ENCODE measurements around the gene ARHGEF4.
"Not testable (repeated sequence)": the region's sequence is repeated elsewhere in the genome, so short reads cannot be mapped to it uniquely, and the experiment has no call there.

ARHGEF4 gene

GRCh38 chr2:130887643-130888042 lies 50.9 kb downstream of the ARHGEF4 start:
- DNase-seq: no peak

- DNase-seq: no peak
Observed at GRCh38 chr2:130890941-130891669, 54.4 kb downstream of the ARHGEF4 start.

- DNase-seq: no peak
Observed at GRCh38 chr2:130891966-130892365, 55.3 kb downstream of the ARHGEF4 start.

GRCh38 chr2:130892793-130893785 lies 56.4 kb downstream of the ARHGEF4 start:
- no peak for DNase-seq

- no peak for DNase-seq
Observed at GRCh38 chr2:130894326-130894942, 57.7 kb downstream of the ARHGEF4 start.

GRCh38 chr2:130896813-130897212 lies 60.1 kb downstream of the ARHGEF4 start:
- no peak for DNase-seq

GRCh38 chr2:130898553-130898952 lies 61.8 kb downstream of the ARHGEF4 start:
- no peak for DNase-seq

- DNase-seq: no peak
Observed at GRCh38 chr2:130899306-130899705, 62.6 kb downstream of the ARHGEF4 start.

GRCh38 chr2:130901061-130901460 lies 64.3 kb downstream of the ARHGEF4 start:
- DNase-seq: no peak

- DNase-seq: not testable (repeated sequence)
Observed at GRCh38 chr2:130901626-130902025, 64.9 kb downstream of the ARHGEF4 start.

- no peak for DNase-seq
Observed at GRCh38 chr2:130908832-130909231, 72.1 kb downstream of the ARHGEF4 start.

- DNase-seq: no peak
Observed at GRCh38 chr2:130910931-130911330, 74.2 kb downstream of the ARHGEF4 start.

GRCh38 chr2:130911482-130911881 lies 74.8 kb downstream of the ARHGEF4 start:
- no peak for DNase-seq

GRCh38 chr2:130911996-130912395 lies 75.3 kb downstream of the ARHGEF4 start:
- no peak for DNase-seq

- DNase-seq: no peak
Observed at GRCh38 chr2:130912471-130912870, 75.8 kb downstream of the ARHGEF4 start.

GRCh38 chr2:130913891-130914290 lies 77.2 kb downstream of the ARHGEF4 start:
- no peak for DNase-seq

- no peak for DNase-seq
Observed at GRCh38 chr2:130915149-130915548, 78.4 kb downstream of the ARHGEF4 start.

- no peak for DNase-seq
Observed at GRCh38 chr2:130915595-130916437, 79.1 kb downstream of the ARHGEF4 start.

GRCh38 chr2:130916438-130916705 lies 79.7 kb downstream of the ARHGEF4 start:
- no peak for DNase-seq

- no peak for DNase-seq
Observed at GRCh38 chr2:130917006-130917688, 80.4 kb downstream of the ARHGEF4 start.

GRCh38 chr2:130918393-130918792 lies 81.7 kb downstream of the ARHGEF4 start:
- DNase-seq: no peak

Measured in CD4-positive, alpha-beta T cell treated with Interleukin-17A for 4 hours (primary cell).